COLO668 (cell line): Measurements from ENCODE around the gene MEIS2.

Experiments used
- DNase-seq: peaks from one replicate; lab custom pipeline; 2025; ENCODE audit not compliant: unreplicated experiment; lab: John Stamatoyannopoulos, UW

The MEIS2 gene

DNA sequence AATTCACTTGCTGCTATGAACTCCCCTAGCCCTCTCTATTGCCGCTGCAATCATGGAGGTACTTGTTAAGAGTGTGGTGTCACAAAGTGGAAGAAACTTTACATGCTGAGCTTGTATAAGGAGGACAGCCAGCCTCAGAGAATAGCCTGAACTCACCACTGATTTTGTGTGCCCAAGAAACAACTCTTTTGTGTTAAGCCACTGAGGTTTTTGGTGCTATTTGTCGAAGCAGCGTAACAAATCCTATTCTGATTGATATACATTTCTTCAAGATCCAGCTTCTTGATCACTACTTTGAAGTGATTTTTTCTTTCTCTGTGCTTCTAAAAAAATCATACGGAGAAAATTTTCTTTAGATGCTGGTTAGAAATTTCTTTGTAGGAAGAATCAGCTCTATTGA is 132.4 kb downstream of the MEIS2 start:
- no peak for DNase-seq

DNA sequence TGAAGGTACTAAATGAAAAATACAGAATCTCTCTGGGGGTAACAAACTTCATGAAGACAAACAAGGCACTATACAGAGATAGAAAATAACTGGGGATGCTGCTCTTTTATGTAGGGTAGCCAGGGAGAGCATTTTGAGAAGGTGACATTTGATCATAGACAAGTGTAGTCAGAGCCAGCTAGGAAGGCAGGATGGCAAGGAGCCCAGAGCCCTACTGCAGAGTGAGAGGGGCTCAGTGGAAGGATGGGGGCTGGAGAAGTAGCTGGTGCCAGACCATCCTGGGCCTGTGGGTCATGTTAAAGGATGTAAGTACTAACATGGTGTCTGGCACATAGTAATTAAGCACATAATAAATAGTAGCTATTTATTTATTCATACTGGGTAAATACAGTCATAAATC is 133.6 kb downstream of the MEIS2 start:
- DNase-seq = no peak

DNA sequence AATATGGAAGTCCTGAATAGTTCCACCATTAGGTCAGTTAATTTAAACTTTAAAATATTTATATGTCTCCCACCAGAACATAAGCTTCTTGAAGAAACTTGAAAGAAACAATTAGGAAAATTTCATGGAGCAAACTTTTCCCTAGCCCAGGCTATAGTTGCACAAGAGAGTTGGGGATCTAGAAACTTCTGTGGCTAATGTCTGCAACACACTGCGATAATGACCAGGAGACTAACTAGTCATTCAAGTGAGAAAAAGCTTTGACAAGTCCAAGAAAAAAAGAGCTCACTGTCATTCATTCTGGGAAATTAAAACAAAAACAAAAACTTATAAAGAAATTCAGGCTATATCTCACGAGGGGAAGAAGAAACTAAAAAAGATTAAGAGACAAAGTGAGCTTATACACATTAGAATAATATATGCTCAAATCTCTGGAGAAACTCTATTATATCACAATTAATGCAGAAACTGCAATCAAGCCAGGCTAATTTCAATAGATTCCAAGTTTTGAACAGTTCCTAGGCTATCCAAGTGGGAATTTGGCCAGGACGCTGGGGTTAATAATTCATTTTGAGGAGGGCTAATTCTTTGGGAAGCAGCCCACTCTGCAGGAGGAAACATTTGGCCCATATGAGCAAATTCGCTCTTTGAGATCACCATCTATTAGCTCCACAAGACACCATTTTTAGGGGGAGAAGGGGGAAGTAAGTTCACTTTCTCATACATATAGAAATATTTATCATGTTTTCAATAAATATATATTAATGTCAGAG is 134.6 kb downstream of the MEIS2 start:
- DNase-seq = no peak

DNA sequence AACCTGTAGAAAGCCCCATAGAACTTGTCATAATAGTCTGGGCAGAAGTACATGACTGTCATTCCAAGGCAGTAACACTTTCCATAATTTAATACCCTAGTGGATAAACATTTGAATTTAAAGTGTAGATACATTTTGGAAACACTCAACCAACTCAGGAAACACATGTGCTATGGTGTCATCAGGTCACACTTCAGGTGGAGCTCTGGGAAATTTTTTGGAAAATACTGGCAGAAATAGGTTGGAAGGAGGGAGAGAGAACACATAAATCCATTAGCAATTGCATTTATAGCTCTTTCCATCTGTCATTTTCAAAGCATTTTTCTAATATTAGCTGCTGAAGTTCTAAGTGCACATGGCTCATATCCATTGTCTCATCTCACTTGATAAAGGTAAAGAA is 135.7 kb downstream of the MEIS2 start:
- DNase-seq = no peak

DNA sequence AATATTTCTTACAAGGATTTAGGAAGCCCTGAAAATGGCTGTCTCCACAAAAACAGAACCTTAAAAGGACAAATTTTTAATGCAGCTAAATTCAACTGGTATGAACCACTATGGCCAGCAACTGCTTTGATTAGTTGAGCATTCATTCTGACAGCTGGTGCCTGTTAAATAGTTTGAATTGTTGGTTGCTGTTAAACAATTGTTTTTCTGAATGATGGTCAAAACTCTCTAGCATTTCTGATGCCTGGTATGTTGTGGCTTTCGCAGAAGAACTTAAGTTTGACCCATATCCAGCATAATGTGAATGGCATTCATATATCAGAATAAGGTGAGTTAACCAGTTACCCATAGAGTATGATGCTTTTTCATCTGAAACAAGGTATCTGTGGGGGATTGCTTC is 138.4 kb downstream of the MEIS2 start:
- no peak for DNase-seq

DNA sequence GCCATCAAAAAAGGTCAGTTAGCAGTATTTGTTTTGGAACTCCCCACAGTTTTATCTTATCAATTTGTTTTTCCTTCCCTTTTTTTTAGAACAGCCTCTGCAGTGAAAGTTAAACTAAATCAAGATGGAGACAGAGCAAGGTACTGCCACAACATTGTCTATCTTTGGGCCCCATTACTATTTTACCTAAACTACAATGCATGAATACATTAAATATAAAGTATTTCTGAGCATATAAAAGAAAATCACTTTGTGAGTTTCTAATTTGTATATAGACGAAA is 139.5 kb downstream of the MEIS2 start:
- DNase-seq = no peak

DNA sequence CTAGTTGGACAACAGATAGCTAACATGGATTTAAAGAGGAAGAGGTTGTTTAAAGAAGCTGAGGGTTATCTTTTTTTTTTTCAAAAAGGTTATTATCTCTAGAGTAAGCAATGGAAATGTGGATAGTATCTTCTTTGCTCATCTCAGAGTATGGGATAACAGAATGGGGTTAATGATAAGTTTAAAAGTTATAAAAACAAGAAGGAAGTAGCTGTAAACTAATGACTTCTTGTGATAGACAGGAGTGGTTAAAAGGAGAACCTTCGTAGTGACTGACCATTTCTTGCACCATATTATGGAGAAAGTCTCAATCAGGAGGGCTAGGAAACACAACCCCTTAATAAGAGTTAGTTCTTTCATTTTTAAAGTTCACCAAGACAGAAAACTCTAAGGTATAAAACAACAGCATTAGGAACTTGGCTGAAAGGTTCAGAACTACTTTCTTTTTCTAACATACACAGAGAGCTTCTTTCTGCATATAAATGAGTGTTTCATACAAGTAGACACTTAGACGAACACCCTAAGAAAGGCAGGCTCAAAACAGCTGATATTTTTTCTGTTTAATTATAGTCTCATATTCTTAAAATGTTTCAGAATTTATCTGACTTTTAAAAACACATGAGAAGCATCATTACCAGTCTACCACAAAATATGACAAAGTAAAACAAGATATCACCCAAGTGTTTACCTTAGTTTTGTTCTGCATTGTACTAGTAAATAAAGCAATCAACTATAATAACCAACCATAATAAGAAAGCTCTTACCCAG is 140.0 kb downstream of the MEIS2 start:
- no peak for DNase-seq

DNA sequence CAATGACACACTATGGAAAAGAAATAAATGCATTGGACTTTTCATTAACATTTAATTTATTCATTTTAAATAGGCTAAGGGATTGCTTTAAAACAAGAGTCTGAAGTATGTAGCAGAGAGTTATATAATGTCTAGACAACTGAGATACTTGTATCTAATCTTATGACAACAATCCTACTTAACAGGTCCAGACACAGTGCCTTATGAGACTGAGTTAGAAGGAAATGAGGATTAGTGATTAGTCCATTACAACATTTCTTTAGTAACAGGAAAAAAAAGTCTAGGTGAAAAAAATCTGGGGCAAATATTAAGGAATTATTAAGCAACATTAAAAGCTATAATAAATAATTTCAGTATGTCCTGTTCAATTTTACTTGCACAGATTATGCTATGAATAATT is 140.6 kb downstream of the MEIS2 start:
- no peak for DNase-seq

DNA sequence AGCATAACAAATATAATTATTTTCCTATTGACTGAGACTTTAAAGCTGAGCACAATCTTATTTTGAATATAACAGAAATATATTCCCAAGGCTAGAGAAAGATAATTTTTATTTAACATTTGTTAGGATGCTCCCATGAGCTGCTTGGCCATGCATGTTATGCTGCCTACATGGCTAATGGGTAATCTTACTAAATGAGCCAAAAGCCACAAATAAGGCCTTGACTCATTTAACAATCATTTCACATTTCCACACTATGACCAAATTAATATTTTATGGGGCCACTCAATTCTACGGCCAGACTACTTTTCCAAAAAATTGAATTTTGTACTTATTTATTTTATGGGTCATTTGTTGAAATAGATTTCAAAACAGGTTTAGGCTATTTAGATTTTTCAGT is 141.7 kb downstream of the MEIS2 start:
- DNase-seq = no peak

DNA sequence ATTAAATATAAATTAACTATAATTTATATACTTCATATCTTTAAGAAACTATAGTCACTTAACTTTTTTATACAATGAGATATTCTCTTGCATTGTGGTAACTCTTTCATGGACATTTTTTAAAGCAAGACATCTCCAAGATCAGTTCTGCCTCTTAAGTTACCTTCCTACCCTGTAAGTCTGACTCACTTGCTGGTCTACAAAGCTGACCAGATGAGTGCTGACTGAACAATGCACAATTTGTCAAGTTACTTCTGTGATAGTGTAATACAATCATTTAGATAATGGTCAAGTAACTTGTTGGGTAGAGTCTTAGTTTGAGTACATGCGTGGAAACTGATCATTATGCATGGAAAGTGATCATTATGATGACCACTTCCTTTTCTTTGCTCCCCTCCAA is 145.9 kb downstream of the MEIS2 start:
- DNase-seq = no peak

DNA sequence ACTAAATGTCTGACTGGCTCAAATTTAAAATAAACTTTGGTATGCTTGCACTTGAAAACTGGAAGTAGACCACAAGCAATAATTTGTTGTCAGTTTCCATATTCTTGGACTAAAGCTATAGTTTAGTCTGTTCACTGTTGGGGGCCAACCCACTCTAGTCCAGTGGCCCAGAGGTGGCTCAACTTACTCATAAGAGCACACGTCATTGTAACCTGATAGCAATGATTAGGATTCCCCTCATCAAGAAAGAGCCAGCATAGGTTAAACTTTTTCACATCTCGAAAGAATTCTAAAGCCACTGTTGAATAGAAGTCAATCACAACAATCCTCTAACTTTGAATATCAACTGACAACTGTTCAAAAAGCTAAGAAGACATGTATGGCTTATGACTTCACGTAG is 147.0 kb downstream of the MEIS2 start:
- no peak for DNase-seq

DNA sequence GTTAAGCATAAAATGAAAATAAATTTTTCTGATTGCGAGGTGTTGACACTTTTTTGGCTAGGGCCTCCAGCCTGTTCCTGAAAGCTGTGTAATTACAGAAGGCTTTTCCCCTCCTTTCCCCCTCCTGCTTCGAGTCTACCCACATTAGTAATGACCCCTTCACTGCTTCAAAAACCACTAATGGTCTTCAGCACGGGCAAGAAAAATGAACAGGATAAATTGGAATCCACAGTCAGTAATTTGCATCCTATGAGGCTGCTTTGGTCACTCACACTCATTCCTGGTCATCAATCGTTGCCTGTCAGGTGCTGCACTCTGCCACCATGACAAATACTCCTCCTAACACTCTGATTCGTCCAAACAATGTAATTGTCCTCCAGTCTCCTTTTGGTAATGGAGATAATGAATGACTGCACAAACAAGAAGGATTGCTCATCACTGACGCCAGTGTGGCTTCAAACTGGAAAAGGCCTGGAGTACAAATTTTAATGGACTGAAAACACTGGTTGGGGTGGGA is 148.6 kb downstream of the MEIS2 start:
- DNase-seq = peak; percentile 11

DNA sequence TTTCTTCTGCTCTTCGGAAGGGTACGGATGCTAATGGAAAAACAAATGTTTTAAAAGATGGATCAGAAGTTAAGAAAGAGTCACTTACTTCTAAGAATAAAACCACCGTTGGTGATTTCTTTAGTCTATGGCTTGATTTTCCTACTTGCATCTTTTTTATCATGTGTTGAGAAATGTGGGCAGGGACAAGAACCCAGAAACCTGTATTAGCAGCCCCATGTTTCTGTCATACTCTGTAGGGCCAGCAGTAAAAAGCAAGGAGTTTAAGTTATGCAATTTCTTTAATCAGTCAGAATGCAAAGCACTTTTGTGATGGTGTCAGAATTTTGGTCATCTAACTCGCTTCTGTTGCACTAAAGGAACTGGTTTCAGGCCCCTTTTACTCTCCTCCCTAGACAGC is 150.0 kb downstream of the MEIS2 start:
- DNase-seq = no peak

DNA sequence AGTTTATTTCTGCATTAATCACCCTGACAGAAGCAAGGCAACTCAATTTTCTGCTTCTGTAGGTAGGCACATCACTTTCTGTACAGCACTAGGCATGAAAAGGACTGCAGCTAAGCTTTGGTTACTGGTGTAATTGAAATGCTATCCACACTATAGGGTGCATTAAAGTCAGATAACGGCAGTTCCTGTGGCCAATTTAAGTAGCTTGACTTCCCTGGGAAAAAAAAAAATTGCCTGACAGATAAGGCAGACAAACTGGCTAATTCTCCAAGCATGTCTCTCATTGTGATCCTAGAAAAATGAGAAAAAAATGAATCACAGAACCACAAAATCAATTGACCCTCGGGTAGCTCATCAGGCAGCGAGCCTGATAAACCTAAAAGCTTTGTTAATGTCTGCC is 151.4 kb downstream of the MEIS2 start:
- no peak for DNase-seq

DNA sequence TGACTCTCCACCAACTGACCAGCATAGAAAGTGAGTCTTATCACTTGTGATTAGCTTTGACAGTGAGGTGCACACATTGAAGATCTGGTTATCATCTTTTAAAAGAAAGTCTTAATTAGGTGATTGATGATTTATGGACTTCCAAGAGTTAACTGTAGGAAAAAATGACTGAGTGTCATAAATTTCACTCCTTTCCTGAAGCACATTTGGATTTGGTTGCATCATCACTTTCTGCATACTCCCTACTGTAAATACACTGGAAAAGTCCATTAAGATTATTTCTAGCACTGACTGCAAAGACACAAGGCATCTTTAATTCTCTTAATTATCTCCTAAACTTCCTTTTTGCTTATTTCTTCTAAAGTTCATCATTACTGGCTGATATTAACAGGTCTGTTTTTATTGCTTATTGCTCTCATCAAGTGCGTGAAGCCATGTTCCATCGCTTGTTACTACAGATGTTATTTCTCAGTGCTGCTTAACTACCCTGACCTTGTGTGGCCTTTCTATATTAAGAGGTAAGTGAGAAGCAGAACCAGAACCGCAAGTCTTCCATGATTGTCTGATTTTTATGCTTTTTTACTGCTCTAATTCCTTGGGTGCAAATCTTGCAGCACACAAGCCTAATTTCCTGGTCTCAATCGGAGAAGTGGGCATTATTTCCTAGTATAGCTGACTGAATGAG is 153.2 kb downstream of the MEIS2 start:
- no peak for DNase-seq

DNA sequence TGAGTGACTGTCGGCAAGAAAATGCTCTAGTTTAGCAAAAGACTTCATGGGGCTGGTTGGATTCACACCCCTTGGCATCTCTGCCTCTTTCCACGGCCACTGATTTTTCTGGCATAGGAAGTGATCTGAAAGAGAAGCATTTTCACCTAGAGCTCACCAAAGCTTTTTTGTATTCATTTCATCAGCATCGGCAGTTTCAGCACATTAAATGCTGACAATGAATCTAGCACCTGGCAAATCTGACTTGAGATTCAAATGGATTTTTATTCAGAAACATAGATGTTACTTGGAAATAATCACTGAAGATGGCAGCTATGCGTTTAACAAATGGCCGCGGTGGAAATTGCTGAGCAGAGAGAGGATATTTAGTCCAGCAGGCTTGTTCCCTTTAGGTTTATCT is 155.9 kb downstream of the MEIS2 start:
- no peak for DNase-seq

DNA sequence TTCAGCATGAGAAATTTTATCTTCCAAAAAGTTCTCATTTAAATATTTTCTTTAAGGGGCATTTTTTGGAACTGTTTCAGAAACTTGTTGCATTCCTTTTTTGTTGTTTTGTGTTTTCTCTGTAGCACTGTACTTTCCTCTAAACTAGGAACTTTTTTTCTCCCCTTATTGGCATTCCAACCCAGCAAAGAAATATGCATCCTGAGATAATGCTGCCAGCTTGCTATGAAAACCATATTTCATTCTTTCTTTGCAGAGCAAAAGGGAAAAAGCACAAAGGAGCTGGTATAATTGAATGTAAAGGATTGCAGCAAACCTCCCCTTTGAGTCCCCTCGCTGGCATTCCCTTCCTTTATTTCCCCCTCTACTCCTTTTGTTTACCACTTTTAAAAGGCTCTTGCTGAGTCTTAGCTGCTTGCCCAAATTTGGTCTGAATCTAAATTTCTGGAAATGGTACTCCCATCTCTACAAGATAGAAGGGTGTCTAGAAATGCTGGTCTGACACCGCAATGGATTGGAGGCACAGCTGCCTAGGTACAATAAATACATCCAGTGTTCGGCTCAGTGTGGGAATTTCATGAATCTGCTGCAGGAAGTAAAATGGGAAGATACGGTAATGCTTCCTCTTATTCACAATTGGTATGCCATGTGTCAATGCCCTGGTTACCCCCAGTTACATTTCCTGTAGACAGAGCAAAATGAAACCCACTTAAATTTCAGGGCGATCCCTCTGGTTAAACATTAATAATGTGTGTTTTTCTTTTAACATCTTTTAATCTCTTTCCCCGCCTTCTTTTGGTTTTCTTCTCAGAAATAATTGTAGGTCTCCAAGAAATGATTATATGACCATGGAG is 156.6 kb downstream of the MEIS2 start:
- DNase-seq = no peak

DNA sequence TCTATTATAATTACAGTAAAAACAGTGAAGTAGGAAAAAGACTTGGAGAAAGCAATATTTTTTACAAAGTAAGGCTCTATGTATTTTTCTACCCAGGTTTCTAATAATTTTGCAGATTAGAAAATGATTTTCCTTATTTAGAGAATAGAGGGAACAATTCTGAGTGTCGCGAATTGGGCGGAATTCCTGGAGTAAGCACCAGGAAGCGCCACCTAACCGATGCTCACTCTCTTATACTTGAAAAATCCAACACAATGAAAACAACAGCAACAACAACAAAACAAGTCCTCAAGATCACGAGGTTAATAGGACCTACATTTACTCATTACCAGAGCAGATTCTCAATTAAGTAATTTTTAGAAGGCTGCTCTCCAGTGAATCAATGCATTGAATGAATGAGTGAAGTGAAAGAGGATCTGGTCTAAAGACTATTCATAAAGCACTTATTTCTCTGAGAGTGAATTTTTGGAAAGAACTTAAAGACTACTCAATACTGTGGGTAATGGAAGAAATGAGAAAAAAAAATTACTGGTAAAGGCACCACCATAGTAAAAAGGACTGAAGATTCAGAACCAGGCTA is 158.0 kb downstream of the MEIS2 start:
- DNase-seq = no peak

DNA sequence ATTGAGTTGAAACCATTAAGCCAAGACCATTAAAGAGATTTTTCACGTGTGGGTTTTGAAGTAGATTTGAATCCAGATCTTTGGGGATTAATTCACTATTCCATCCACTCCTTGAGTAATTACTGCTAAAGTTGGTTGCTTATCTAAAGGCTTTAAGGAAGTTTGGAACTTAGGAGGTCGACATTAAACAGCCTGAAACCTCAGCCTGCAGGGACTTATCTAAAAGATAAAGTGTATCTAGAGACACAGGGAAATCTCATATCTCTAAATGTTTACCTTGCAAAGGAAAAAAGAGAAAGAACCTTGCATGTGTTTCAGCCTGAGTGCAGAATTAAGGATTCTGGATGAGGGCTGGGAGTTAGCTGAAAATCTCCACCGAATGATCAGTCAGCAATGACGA is 158.6 kb downstream of the MEIS2 start:
- no peak for DNase-seq

DNA sequence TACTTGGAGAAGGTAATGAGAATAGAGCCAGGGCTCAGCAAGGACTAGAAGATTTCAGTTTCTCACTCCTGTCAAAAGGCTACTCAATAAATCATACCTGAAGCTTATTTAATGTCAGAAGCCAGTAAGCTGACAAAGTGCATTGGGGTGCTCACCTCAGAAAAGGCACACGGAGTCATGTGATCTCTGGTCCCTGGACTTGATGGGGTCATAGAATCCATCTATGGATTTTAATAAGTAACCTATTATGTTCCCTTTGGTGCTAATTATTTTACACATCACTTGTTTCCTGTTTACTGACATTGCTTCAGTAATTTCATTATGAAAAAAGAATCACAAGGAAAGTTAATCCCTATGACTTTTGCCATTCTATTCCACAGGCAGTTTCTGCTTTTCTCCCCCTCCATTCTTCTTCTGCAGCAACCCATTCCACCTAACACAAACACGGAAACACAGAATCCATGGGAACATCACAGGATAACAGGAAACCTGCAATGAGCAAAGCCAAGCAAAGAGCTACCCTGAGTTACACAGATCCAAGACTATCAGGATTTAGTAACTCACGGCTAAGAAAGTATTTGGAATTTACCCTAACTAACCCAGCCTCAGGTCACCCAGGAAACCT is 159.6 kb downstream of the MEIS2 start:
- no peak for DNase-seq
